PC-9 (cell line): ENCODE measurements around the gene SIRPA. TPM values are rescaled to one million over a fixed set of nuclear protein-coding genes. Genes with fewer than 3 reads are reported as not detected.

Experiments used
- Bru-seq: library from RNA; stranded (reverse); fragments of 400-500 nt; gene quantifications from one replicate; lab custom pipeline; 2021; lab: Mats Ljungman, UMichigan
- BruChase-seq, 2 experiments: library from RNA; stranded (reverse); fragments of 400-500 nt; gene quantifications; one replicate each; lab custom pipeline; 2021; lab: Mats Ljungman, UMichigan
- BruUV-seq: library from RNA; stranded (reverse); fragments of 400-500 nt; replicated peaks from 2 replicates; lab custom pipeline; 2021; lab: Mats Ljungman, UMichigan
- CTCF ChIA-PET: fragments of 300-600 bp; sonication (Branson Sonifier 250); formaldehyde crosslinking; loops from one replicate; lab custom pipeline; 2022; ENCODE audit warnings: antibody characterized with exemption; lab: Charles Lee
- POLR2A ChIA-PET: fragments of 300-600 bp; sonication (Branson Sonifier 250); formaldehyde crosslinking; loops from one replicate; lab custom pipeline; 2022; ENCODE audit warnings: antibody characterized with exemption; ENCODE audit not compliant: unreplicated experiment; lab: Charles Lee
- DNase-seq, 2 experiments: peaks; one replicate each; pipeline versions ENCODE4 v3.0.0 to v3.0.0-alpha.2; 2015 to 2022; ENCODE audit warnings: mixed read lengths in 1 of 2
- H2AFZ ChIP-seq: fragments of 200-600 bp; sonication (generic); 2 replicates; pipeline ENCODE4 v1.8.1; 2017; ENCODE audit warnings: antibody characterized with exemption
- H3F3A ChIP-seq: fragments of 200-600 bp; sonication (generic); 2 replicates; pipeline ENCODE4 v1.8.1; 2017; ENCODE audit warnings: antibody characterized with exemption, mild to moderate bottlenecking, low read depth; ENCODE audit not compliant: insufficient read depth
- H3K27ac ChIP-seq: fragments of 200-600 bp; sonication (generic); 2 replicates; pipeline ENCODE4 v1.6.1; 2016; ENCODE audit warnings: mixed run types
- H3K27me3 ChIP-seq: fragments of 200-600 bp; sonication (generic); 2 replicates; pipeline ENCODE4 v1.6.1; 2016; ENCODE audit warnings: low read depth, mixed run types; ENCODE audit not compliant: insufficient read depth
- H3K36me3 ChIP-seq: fragments of 200-600 bp; sonication (generic); 2 replicates; pipeline ENCODE4 v1.6.1; 2016; ENCODE audit warnings: low read depth, mixed run types
- H3K4me1 ChIP-seq: fragments of 200-600 bp; sonication (generic); replicated peaks from 2 replicates; pipeline ENCODE4 v1.6.1; 2016; ENCODE audit warnings: mixed run types; ENCODE audit not compliant: insufficient read depth
- H3K4me2 ChIP-seq: fragments of 200-600 bp; sonication (generic); 2 replicates; pipeline ENCODE4 v1.6.1; 2017; ENCODE audit warnings: mixed run types
- H3K4me3 ChIP-seq: fragments of 200-600 bp; sonication (generic); 2 replicates; pipeline ENCODE4 v1.6.1; 2016; ENCODE audit warnings: mixed run types
- H3K79me2 ChIP-seq: fragments of 200-600 bp; sonication (generic); 2 replicates; pipeline ENCODE4 v1.6.1; 2017; ENCODE audit warnings: low read depth, mixed run types
- H3K9me2 ChIP-seq: fragments of 200-600 bp; sonication (generic); 2 replicates; pipeline ENCODE4 v1.8.1; 2017; ENCODE audit warnings: mild to moderate bottlenecking; ENCODE audit not compliant: insufficient read depth
- H3K9me3 ChIP-seq: fragments of 200-600 bp; sonication (generic); 2 replicates; pipeline ENCODE4 v1.8.1; 2016; ENCODE audit warnings: low read depth; ENCODE audit not compliant: insufficient read depth
- H4K20me1 ChIP-seq: fragments of 200-600 bp; sonication (generic); 2 replicates; pipeline ENCODE4 v1.8.1; 2017; ENCODE audit not compliant: insufficient read depth
- CTCF ChIP-seq: fragments of 200-600 bp; sonication (generic); conservative IDR thresholded peaks from 2 replicates; pipeline ENCODE4 v1.6.1; 2017; ENCODE audit warnings: mixed run types, antibody characterized with exemption, mild to moderate bottlenecking, moderate library complexity
- EZH2 ChIP-seq: fragments of 200-600 bp; sonication (generic); IDR thresholded peaks from 2 replicates; pipeline ENCODE4 v1.8.0; 2017; ENCODE audit warnings: antibody characterized with exemption, low read depth
- intact Hi-C: fragments of 100-400 bp; cut with micrococcal nuclease; formaldehyde crosslinking; loops from one replicate; pipeline ENCODE4 v1.10.0; 2022; ENCODE audit not compliant: unreplicated experiment
- long read RNA-seq: library from polyadenylated mRNA; stranded (forward); transcript quantifications from one replicate; pipeline ENCODE4 v2.0.0, GENCODE V29; 2022
- total RNA-seq: library from RNA; stranded (reverse); gene quantifications from 2 replicates; pipeline ENCODE4 v1.2.3, GENCODE V29; 2021

Gene SIRPA
- total RNA-seq (18.4 and 18.5 TPM in 2 replicates), Bru-seq, nascent RNA (percentile 56 among the genes with signal in this experiment), BruChase-seq, experiment 1, labeled RNA remaining after a 2-hour chase (percentile 53 among the genes with signal in this experiment), BruChase-seq, experiment 2, labeled RNA remaining after a 6-hour chase (percentile 69 among the genes with signal in this experiment)
- long read RNA-seq, full-length matches to known transcripts: 9 of 23 reads
- long read RNA-seq, partial matches to known transcripts: 5 of 23 reads
- long read RNA-seq, other reads (novel, unspliced or antisense): 9 of 23 reads

GRCh38 chr20:1894951-1895673, at the start of gene SIRPA:
Gene SIRPA (plus strand): TSS chr20:1895407. CDS start chr20:1895448, 41 bp downstream.
- H3K79me2 ChIP-seq: peaks cover 10% of the 10 kb centered on the region; the same call in 1 of the 2 replicates
- peaks cover 7% of the 10 kb centered on the region for H3K4me1 ChIP-seq
- peak in 1 of 2 experiments; percentile 51 for DNase-seq
- H3K27ac ChIP-seq: no peak within 1 kb of the TSS
- H3K36me3 ChIP-seq: no peaks in the 10 kb centered on the region
- no peaks in the 10 kb centered on the region for H3K9me3 ChIP-seq
- H3F3A ChIP-seq: peaks cover 3% of the 10 kb centered on the region; the same call in 1 of the 2 replicates
- peak within 1 kb of the TSS; percentile 99 for H3K4me2 ChIP-seq
- H3K27me3 ChIP-seq: no peaks in the 10 kb centered on the region
- intact Hi-C loops: loop anchor here (5.0 kb wide), 1 partner anchor 93 kb away; no protein-coding TSS in a partner anchor
- peak within 1 kb of the TSS; percentile 94 for H3K4me3 ChIP-seq
- CTCF ChIA-PET: no interaction called here
- peak within 1 kb of the TSS; percentile 81 for H2AFZ ChIP-seq
- POLR2A ChIA-PET: interaction anchor here (0.7 kb wide), 1 partner anchor 1692 kb away, joined by 4 read pairs; no protein-coding TSS in a partner anchor
- no peak for TF ChIP-seq CTCF
- no peak for TF ChIP-seq EZH2
- H4K20me1 ChIP-seq: no peaks in the 10 kb centered on the region
- no peaks in the 10 kb centered on the region for H3K9me2 ChIP-seq
- no TSS peak for BruUV-seq

- H3K27ac ChIP-seq: no peak overlapping the region
- no peaks in the 10 kb centered on the region for H3K79me2 ChIP-seq
- no peak overlapping the region for H2AFZ ChIP-seq
- intact Hi-C loops: no loop called here
- DNase-seq: no peak
- no peaks in the 10 kb centered on the region for H3K36me3 ChIP-seq
- no peaks in the 10 kb centered on the region for H3F3A ChIP-seq
- TF ChIP-seq CTCF (no peak), EZH2 (no peak)
- H3K4me2 ChIP-seq: no peak overlapping the region
- POLR2A ChIA-PET: interaction anchor here (0.5 kb wide), 1 partner anchor 79 kb away, joined by 6 read pairs; no protein-coding TSS in a partner anchor
- no peak overlapping the region for H3K4me3 ChIP-seq
- H3K4me1 ChIP-seq: no peaks in the 10 kb centered on the region
- H4K20me1 ChIP-seq: no peaks in the 10 kb centered on the region
- H3K27me3 ChIP-seq: peaks cover 12% of the 10 kb centered on the region; the same call in 1 of the 2 replicates
- no peaks in the 10 kb centered on the region for H3K9me3 ChIP-seq
- no peaks in the 10 kb centered on the region for H3K9me2 ChIP-seq
- CTCF ChIA-PET: no interaction called here
- no TSS peak for BruUV-seq
These were observed 49.5 kb upstream of the SIRPA start for GRCh38 chr20:1845701-1846100.

DNA sequence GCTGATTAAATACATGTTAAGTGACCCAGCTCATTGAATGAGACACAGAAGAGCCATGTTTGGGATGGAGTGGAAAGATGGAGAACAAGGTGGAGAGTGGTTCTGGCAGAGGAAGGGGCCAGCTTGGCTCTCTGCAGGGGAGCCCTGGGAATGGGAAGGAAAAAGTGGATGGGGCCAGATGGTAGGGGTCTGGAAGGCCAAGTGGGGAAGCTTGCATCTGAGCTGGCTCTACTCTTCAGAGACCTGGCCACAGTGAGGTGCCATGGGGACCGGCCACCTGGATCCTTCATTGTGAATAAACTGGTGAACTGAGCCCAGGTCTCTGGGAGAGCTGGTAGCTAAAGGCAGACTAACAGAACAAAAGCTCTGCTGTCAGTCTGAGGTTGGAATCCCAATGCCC, 48.9 kb upstream of the SIRPA start:
- Histone ChIP-seq H3K4me1 (no peaks in the 10 kb centered on the region), H3K27ac (no peak overlapping the region), H3K79me2 (no peaks in the 10 kb centered on the region), H3F3A (no peaks in the 10 kb centered on the region), H3K9me3 (no peaks in the 10 kb centered on the region), H3K4me2 (no peak overlapping the region), H3K4me3 (no peak overlapping the region), H3K36me3 (no peaks in the 10 kb centered on the region), H3K27me3 (peaks cover 12% of the 10 kb centered on the region; the same call in 1 of the 2 replicates), H4K20me1 (no peaks in the 10 kb centered on the region), H3K9me2 (no peaks in the 10 kb centered on the region), H2AFZ (no peak overlapping the region)
- ChIA-PET CTCF (no interaction called here), POLR2A (interaction anchor here (0.5 kb wide), 1 partner anchor 78 kb away, joined by 6 read pairs; no protein-coding TSS in a partner anchor)
- no TSS peak for BruUV-seq
- intact Hi-C loops: no loop called here
- no peak for DNase-seq
- TF ChIP-seq EZH2: no peak
- TF ChIP-seq CTCF: no peak
